GM19099 (cell line): ENCODE results near the gene MRO.

Source experiments
- POLR2A ChIP-seq: IDR thresholded peaks from 3 replicates; pipeline ENCODE4 v1.6.1; 2011; ENCODE audit warnings: low read depth; ENCODE audit not compliant: insufficient read length; ENCODE audit errors: extremely low read depth

The MRO gene

DNA sequence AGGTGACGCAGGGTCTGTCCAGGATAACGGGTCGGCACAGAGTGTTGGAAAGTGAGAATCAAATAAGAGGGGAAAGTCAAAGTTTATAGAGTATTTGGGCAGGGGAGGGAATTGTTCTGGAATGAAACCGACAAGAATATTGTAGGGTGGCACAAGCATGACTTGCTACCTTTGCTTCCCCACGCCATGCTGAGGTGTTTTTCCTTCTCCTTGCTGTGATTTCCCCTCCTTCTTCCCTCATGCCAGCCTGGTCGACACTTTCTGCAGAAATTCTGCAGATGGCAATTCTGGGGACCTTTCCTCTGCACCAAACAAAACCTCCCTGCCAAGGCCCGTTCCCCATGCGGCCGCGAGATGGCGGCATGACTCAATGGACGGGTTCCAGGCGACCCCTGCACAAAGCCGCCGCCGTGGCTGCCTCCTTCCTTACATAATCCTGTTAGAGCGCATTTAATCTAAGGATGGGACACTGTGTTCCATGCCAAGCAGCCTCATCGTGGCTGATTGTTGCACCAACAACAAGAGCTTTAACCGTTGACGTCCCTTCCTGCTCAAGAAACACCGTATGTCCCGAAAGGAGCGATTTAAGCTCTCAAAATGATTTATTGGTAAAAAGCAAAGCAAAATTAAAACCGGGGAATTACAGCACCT lies at the start of gene MRO:
Gene MRO (minus strand): TSS at position 289 of the 651 bp plus-strand sequence. CDS start 10,616 bp downstream, outside the sequence.
- no peak for TF ChIP-seq POLR2A

DNA sequence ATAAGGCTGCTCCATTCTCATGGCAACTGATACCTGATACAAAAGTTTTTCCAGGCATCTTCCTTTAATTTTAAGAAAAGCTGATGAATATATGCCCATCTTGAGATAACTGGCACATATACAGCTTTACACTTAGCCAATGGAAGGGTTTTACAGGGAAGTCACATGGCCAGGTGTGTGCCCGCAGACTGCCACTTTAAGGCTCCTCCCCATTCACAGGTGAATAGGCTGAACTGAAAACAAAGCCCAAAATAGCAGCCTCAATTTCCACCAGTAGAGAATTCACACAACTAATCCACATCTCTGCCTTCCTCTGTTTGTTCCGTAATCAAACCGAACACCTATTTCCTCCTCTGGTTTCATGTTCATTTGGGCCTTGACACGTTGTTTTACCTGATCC lies 49.3 kb upstream of the MRO start:
- no peak for TF ChIP-seq POLR2A

DNA sequence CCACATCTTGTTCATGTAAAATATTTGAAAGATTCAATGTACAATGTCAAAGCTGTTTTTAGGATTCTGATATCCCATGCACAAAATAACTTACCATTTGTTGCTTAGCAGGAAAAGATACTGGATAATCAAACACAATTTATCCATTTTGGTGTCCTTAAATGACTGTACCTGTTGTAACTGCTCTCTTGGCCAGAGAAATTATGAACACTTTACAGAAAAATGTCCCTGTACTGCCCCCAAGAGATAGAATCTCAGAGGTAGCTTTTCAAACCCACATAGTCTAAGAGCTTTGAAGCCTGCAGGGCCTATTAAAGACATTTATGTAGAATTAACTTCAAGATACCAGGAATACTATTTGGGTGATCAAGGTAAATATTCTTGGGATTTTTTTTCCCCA lies 46.9 kb upstream of the MRO start:
- TF ChIP-seq POLR2A: no peak

DNA sequence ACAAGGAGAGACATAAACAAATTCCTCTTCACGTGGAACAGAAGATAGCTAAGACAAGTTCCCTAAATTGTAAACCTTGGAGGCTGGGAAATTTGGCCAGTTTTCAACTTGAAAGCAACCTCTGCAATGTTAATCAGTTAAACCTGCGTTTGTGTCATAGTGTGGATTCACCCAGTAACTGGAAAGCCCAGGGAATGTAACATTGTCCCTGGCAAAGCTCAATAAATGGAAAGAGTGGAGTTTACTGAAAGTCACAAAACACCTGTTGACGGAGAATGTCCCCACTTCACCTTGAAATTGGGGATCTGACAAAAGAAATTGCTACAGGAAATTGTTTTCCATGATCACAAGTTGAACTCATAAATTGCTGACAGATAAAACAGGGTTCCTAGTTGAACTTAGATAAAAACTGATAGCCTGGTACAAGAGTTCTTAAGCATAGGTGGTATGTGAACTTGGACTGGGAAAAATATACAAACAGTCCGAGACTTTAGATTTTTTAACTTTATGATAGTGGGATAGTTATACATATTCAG lies 44.1 kb upstream of the MRO start:
- TF ChIP-seq POLR2A: no peak

DNA sequence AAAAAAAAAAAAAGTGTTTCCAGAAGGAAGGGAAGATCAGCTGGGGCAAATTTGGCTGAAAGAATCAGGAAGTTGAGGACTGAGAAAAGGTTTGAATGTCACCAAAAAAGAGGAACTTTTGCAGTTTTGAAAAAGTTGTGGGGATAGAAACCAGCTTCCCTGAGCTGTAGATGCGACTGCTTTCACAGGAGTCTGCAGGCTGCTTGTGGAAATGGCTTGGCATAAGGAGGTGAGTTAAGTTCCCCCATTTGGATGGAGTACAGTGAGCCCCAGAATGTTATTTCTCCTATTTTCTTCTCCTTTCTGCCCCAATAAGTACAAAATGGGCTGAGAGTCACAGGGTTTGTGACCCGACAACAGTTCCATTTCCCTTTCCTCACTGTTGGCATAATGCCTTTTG lies 42.6 kb upstream of the MRO start:
- no peak for TF ChIP-seq POLR2A

DNA sequence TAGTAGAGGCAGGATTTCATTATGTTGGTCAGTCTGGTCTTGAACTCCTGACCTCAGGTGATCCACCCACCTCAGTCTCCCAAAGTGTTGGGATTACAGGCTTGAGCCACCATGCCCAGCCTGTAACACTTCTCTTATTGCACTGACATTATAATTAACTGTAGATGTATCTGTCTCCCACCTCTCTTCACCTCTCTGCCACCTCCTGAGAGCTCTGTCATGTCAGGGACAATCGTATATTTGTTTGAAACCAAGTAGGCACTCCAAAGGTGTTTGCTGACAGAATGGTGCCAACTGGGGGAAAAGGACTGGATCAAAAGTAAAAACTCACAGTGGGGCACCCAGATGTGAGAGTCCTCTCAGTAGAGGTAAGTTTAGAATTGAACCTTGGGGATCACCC lies 41.8 kb upstream of the MRO start:
- TF ChIP-seq POLR2A: no peak

DNA sequence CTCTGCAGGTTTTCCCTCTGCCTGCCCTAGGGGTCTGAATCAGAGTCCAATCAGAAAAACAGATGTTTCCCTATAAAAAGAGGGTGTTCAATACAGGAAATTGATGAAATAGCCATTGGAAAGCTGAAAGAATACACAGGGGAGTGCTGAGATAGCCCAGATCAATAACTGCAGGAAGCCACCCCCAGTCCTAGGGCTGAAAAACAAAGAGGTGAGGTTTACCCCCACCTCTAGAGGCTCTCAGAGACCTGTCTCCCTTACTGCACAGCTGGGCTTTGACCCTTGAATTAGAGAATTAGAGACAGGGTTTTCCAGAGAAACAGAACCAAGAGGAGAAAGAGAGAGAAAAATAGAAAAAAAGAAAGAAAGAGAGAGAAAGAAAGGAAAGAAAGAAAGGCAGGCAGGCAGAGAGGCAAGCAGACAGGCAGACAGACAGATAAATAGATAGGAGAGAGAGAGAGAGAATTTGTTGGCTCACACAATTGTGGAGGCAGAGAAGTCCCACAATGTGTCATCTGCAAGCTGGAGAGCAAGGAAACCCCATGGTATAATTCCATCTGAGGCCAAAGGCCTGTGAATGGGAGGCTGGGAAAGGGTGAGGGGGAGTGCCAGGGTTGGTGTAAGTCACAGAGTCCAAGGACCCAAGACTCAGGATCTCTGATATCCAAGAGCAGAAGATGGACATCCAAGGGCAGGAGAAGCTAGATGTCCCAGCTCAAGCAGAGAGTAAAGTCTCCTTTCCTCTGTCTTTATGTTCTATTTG lies 40.2 kb upstream of the MRO start:
- no peak for TF ChIP-seq POLR2A

DNA sequence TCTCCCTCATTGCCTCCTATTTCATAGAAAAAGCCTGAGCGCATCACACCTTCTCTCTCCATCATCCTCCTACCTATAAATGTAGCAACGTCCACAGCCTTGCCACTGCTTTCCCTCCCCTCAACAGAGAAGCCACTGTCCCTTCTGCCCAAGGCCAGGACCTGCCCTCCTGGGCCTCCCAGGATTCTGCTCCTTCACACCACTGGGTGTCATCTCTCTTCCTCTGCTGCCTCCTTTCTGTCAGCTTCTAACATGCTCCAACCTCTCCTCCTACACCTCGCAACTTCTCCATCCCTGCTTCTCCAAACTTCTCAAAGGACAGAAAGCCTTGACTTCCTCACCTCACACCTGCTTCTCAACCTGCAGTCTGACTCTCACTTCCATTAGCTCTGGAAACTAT lies 37.9 kb upstream of the MRO start:
- no peak for TF ChIP-seq POLR2A

DNA sequence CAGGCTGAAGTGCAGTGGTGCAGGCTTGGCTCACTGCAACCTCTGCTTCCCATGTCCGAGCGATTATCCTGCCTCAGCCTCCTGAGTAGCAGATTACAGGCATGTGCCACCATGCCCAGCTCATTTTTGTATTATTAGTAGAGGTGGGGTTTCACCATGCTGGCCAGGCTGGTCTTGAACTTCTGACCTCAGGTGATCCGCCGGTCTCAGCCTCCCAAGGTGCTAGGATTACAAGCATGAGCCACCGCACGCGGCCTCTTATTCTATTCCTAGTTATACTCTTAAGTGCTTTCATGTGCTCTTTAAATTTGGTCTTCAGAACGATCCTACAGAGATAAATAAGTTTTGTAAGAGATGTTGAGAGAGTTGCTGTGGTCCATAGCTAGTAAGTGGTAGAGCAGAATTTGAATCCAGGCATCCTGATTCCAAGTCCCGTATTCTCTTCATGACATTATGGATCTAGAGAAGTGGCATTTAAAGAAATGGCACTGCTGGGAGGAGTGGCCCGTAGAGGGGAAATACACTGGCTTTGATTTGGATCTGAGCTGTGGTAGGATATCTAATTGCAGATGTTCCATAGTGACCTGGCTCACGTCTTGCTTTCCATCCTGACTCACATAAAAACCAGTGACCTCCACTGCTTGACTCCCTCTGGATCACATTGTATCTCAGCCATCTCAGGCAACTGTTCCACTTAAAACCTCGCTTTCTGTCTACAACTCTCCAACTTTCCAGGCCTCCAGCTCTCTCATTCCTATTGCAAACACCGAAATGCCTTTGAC lies 36.4 kb upstream of the MRO start:
- TF ChIP-seq POLR2A: no peak

DNA sequence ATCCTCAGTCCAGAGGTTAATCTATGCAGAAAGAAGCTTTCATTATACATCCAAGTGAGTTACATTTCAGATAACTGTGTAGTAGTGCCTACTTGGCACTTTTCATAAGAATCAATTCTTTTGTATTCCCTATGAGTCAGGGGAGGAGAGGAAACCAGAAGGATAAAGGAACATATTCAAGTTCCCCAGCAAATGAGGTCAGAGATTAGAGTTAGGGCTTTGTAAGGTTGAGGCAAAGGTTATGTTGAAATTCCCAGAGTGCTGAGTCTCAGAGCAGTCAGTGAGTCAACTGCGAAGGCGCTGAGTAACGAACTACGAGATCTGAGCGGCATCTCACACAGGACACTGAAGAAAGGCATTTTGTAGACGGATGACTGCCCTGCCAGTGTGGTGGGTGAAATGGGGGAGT lies 34.1 kb upstream of the MRO start:
- no peak for TF ChIP-seq POLR2A

DNA sequence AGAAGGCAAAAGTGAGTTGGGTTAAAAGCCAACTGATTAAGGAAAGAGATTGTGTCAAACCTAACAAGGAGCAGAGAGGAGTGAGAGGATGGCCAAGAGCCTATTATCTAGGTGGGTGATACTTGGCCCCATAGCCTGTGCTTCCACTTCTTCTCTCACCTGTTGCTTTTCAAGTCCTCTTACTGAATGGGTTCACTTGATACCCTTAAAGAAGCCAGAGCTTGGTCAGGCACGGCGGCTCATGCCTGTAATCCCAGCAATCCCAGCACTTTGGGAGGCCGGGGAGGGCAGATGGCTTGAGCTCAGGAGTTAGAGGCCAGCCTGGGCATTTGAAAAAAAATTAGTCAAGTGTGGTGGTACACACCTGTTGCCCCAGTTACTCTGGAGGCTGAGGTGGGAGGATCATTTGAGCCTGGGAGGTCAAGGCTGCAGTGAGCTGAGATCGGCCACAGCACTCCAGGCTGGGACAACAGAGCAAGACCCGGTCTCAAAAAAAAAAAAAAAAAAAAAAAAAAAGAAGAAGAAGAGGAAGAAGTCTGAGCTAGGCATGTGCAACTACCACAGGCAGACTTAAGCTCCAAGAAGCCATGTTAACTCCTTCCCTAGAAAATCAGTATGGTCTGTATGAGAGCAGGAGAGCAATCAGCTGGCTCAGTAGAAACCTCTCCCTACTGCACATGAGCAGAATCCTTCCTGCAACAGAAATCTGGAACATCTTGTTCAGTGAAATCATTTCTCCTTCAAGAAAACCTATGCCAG lies 30.7 kb upstream of the MRO start:
- no peak for TF ChIP-seq POLR2A

DNA sequence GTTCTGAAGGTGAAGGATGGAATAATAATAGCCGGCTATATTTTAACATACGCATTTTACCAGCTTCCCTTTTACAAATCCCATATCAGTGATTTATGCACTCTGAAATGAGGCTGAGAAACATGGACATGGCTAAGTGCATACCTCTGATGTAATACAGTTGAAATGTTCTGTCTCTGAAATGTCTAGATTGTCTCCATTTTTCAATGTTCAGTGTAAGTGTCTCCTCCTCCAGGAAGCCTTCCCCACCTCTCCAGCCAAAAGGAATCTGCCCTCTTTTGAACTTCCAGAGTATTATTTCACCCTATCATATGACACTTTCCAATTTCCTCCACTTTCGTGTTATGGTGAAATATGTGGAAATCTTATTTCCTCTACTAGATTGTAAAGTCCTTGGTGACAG lies 29.6 kb upstream of the MRO start:
- no peak for TF ChIP-seq POLR2A

DNA sequence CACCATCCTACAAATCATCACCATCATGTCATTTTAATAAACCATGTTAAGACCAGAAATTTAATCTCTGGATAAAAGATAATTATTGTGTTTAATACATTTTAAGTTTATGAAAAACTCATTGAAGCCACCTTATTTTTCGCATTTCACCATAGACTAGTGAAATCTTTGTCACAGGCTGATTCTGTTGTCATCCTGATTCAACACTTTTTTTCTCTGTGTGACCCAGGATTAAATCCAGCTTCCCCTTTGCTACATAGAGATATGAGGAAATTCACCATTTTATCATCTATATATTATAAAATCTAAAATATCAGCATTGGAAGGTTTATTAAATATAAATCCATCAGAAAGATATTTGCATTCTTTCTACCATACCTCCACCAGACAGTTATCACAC lies 29.2 kb upstream of the MRO start:
- TF ChIP-seq POLR2A: no peak

DNA sequence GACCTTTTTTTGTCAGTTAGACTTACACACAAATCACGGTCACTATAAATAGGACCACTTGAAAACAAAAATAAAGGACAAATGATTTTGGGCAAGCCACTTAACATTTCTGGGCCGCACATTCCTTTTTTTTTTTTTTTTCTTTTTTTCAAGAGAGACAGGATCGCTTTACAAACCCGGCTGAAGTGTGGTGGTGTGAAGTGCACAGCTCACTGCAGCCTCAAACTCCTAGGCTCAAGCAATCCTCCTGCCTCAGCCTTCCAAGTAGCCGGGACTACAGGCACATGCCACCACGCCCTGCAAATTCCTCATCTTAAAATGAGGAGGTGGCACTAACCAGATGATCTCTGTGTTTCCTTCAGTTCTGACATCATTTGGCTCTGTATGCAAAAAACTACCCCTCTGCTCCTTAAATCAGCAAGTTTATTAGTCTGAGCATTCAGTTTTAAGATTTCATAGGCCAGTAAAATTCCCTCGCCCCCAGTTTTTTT lies 28.3 kb upstream of the MRO start:
- no peak for TF ChIP-seq POLR2A

DNA sequence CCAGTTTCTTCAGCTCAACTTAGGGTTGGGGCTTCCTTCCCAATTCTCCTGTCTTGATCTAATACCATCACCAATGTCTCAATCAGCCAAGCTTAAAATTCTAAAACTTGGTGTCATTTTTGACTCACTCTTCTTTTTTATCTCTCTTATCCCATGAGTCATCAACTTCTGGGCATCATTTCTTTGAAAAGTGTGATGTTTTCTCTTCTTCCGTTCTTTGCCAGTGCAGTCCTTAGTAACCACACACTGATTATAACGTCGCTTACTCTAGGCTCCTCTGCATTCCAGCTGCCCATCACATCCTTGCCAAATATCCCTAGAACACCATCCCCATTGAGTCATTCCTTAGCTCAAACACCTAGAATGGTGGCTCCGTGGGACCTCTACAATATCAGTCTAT lies 27.4 kb upstream of the MRO start:
- no peak for TF ChIP-seq POLR2A

DNA sequence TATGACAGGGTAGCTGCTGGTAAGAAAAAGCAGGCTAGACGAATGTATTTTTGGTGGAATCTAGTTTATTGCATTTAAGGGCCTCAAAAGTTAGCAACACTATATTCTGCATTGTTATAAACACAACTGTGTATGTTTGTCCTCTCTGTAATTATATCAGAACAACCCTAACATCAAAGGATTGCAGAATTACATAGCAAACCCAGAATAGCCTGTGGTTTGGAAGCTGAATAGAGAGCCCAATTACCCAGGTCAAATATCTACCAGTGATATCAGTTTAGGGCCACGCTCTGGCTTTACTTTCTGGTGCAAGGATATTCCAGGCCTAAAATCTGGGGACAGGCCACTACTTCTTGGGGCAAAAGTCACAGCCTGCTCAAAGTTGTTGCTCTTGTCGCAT lies 25.1 kb upstream of the MRO start:
- TF ChIP-seq POLR2A: no peak

DNA sequence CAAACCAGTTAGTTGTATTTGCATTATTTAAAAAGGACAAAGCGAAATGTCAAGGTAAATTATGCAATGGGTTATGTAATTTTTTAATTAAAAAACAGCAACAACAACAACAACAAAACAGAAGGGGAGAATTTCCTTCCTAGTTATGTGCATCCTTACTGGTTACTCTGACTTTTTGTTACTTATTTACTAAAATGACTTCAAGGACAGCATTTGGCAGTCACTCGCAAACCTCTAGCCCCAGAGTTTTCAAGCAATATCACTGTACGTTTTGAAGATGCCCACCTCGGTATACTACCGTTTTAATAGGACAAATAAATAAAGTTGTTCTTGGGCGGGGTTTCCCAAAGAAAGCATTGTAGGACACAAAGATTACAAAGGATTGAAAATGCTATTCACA lies 24.7 kb upstream of the MRO start:
- no peak for TF ChIP-seq POLR2A
